NCI-H460 (cell line): ENCODE results near the gene CAPN12. TPM values are rescaled to one million over a fixed set of nuclear protein-coding genes. Genes with fewer than 3 reads are reported as not detected.

Source experiments
- DNase-seq: peaks from one replicate; pipeline ENCODE4 v3.0.0-alpha.2; 2016; ENCODE audit warnings: low read depth; ENCODE audit errors: extremely low read depth
- total RNA-seq: library from RNA; depleted of rRNA; stranded (reverse); fragments of >200 nt; shearing (Covaris generic); gene quantifications from 2 replicates; pipeline ENCODE4 v1.2.3, GENCODE V29; 2014

Gene CAPN12
- total RNA-seq, 1 experiment from 2014 or later = 0.15 TPM

DNA sequence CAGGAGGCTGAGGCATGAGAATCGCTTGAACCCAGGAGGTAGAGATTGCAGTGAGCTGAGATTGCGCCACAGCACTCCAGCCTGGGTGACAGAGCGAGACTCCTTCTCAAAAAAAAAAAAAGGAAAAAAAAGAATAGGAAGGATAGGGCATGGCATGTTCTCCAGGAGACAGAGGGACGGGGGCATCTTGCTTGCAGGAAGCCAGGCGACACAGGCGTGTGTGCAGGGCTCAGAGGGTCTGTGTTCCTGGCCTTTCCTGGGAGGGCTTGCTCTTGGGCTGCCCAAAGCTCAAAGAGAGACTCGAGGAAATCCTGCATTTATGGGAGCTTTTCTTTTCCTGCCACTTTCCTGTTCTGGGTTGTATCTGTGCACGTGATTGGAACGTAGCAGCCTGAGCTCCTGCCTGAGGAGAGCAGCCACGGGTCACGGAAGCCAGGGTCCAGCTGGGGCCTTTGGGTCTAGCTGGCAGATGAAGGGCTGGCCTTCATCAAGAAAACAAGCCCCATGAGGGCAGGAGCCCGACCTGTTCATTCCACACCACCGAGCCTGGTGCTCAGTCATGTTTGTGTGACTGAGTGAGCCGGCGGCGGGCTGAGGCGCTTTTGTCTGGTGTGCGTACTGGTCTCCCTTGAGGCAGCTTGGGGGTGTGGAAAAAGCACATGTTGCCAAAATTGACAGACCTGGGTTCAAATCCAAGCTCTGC, 44.5 kb downstream of the CAPN12 start:
- DNase-seq = no peak

DNA sequence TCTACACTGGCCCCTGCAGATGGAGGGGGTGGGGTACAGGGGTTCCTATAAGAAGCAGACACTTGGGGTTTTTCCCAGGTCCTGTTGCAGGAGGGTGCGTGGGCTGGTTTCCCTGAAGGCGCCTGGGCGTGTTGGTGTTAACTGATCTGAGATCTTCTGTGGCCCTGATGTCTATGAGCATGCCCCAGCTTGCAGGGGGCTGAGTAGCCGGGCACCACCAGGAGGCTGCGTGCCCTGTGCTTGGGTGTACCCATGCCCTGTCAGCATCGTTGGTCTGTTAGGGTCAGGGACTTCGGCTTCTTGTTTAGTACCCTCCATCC, 45.3 kb downstream of the CAPN12 start:
- no peak for DNase-seq

GRCh38 chr19:38698225-38699026, 45.8 kb downstream of the CAPN12 start:
- no peak for DNase-seq

DNA sequence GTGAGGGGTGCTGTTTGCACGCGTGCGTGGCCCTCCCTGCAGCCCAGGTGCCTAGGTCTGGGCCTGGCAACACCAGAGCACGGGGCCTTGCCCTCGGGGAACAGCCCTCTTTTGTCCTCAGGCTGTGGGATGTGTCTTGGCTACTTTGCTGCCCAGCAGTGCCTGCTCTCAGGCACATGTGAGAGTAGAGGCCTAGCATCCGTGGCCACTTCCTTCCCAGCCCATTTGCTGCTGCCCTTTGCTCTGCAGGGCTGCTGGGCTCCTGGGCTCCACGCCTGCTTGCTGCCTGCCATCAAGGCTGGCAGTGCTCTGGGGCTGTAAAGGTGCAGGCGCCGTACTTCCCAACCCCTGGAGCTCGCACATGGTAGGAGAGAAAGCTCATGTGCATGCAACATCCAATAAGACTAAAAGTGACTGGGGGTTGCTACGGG, 46.6 kb downstream of the CAPN12 start:
- DNase-seq = no peak

DNA sequence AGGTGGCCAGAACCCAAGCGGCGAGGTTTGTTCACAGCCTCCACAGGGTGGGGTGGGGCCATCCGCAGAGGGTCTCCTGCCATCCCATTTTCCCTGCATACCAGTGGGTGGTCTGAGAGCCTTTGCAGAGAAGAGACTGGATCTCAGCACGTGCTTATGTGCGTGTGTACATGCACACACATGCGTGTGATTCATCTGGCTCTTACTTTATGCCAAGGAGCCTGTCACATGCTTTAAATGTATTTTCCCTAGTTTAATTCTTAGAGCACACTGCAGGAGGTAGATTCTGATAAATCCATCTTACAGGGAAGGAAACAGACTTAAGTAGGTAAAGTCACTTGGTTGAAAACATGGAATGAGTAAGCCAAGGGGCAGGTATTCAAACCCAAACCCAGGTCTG, 47.1 kb downstream of the CAPN12 start:
- no peak for DNase-seq

DNA sequence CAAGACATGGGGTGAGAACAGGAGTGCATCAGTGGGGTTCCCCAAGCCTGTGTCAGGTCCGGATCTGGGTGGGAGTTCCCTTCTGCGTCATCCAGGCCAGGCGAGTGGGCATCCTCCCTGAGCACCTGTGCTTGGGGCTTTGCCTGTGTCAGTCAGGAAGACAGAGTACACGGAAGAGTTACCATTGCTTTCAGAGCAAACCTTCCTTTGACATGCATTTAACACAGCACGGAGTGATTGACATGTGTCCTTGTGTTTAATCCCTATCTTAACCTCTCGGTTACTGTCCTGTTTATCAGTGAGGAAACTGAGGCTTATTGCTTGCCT, 47.6 kb downstream of the CAPN12 start:
- DNase-seq = no peak

DNA sequence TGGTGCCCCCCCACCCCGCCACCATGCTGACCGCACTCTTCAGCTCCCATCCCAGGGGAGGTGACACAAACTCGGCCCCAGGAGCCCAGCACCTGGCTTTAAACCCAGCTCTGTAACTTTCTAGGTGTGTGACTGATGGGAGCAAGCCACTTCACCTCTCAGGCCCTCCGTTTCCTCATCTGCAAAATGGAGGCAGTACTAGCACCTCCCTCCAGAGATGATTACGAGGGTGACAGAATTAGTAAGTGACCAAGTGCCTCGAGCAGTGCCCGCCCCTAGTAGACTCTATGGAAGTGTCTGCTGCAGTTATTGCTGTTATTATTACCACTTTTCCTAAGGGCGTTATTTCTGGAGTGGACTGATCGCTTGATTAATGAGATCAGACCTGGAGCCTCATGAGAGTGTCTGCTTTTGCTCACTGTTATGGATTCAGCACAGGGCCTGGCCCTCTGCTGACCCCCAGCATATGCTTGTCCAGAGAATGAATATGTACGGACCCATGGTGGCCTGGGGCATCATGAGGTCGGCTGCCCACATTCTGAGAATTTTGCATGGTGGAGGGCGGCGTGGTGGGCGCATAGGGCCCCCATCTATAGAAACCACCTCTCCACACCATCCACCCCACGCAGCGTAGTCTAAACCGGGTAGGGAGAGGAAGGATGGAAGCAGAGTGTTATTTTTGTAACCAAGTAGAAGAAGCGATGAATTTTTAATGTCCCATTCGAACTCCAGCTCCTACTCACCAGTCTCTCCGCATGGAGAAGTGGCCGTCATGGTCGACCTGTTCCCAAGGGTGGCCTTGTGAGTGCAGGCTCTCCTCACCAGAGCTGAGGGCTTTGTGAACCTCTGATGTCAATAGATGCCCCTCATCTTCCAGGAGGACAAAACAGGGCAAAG, 48.2 kb downstream of the CAPN12 start:
- DNase-seq = no peak

DNA sequence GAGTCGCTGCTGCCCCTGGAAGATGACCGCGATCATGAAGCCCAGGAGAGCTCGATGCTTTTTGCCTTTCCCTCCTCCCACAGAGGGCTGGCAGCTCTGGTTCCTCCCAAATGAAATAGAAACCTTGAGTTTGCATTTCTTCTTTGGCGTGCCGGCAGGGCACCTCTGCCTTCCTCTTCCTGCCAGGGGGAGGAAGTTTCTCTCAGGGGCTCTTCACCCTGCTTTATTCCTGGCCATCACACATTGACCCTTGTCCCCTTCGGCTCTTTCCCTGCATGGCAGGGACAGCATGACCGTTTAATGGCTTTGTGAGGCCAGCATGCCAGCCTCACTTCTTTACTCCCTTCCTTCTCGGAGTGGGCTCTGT, 49.0 kb downstream of the CAPN12 start:
- no peak for DNase-seq

- peak; percentile 80 for DNase-seq
Observed at GRCh38 chr19:38693380-38694223, 50.7 kb downstream of the CAPN12 start.

- DNase-seq = no peak
Observed at GRCh38 chr19:38692458-38693379, 51.6 kb downstream of the CAPN12 start.

DNA sequence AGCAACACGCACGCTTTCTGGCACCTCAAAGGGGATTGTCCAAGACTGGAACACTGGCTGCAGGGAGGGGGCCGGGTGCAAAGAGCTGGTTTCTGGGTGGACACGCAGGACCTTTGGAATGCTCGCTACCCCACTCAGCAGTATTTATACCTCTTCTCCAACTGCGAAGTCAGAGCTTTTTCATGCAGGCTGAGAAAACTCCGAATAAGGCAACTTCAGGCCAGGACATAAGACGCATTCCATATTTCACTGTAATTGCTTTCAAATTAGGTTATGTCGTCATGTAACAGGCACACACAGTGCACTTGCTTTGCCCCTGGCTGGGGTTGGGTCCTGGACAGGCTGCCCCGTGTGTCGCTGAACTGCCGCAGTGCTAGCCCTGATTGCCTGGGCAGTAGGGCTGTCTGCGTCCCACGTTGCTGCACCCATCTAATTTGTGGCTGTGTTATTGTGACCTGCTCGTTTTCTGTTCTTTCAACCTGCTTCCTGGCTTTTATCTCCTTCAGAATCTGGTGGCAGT, 52.3 kb downstream of the CAPN12 start:
- DNase-seq = peak; percentile 73

- no peak for DNase-seq
Observed at GRCh38 chr19:38690832-38691231, 53.4 kb downstream of the CAPN12 start.

- DNase-seq = no peak
Observed at GRCh38 chr19:38690146-38690545, 54.1 kb downstream of the CAPN12 start.

GRCh38 chr19:38687837-38688378, 56.4 kb downstream of the CAPN12 start:
- DNase-seq = no peak

GRCh38 chr19:38686530-38686888, 57.8 kb downstream of the CAPN12 start:
- DNase-seq = no peak

- DNase-seq = peak; percentile 30
Observed at GRCh38 chr19:38685666-38686529, 58.4 kb downstream of the CAPN12 start.

DNA sequence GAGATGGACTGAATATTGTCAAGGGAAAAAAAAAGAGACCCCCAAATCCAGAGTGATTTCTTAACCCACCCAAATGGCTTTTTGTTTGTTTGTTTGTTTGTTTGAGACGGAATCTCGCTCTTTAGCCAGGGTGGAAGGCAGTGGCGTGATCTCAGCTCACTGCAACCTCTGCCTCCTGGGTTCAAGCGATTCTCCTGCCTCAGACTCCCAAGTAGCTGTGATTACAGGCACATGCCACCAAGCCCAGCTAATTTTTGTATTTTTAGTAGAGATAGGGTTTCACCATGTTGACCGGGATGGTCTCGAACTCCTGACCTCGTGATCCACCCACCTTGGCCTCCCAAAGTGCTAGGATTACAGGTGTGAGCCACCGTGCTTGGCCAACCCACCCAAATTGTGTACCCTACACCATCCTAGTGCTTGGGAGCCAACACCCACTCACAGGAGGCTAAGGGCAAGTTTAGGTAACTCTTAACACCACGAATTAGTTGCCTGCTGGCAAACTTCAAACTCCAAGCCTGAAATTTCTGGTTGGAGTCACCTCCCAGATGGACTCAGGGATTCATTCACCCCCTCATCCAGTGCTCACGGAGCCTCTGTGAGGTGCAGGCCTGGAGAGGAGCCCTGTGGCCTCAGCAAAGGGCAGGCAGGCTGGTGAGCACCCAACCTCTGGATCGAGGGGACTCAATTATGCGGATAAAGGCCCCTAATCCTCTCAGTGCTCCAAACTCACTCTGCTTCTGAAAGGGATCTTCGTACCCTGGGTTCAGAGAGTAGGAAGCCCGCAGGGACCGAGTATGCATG, 59.2 kb downstream of the CAPN12 start:
- no peak for DNase-seq
